ENCODE data around the gene CNOT9. TPM values are rescaled to one million over a fixed set of nuclear protein-coding genes. Genes with fewer than 3 reads are reported as not detected.
"Not testable (repeated sequence)": the region's sequence is repeated elsewhere in the genome, so short reads cannot be mapped to it uniquely, and the experiment has no call there.

CNOT9 gene
- total RNA-seq, 1 experiment from 2014 or later, result 45.8 TPM

DNA sequence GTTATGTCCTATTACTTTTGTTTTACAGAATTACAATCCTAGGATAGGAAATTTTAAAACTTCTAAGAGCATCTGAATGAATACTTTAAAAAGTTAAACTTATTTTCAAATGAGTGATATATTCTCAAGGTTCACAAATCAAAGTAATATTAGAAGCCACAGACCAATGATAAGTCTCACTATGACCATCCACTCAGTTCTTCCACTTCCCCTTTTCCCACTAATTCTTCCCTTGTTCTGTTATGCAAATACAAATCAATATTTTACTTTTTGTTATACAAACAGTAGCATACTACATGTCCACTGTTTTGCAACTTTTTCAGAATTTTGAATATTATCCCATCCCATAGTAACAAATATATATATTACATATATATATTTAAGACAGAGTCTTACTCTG lies 20.7 kb upstream of the CNOT9 start:
- intact Hi-C loops (cut with micrococcal nuclease; ENCODE audit: unreplicated experiment), result no loop called here
- ChIA-PET CTCF (no interaction called here), POLR2A (ENCODE audit: unreplicated experiment) (no interaction called here)
- no peaks in the 10 kb centered on the region for H3K79me2 ChIP-seq (ENCODE audit: low read depth)
- H3K27ac ChIP-seq, result no peak overlapping the region
- no peak for TF ChIP-seq EZH2 (IDR thresholded peaks at IDR 0.05; ENCODE audit: low read depth)
- TF ChIP-seq, protein P1, sequence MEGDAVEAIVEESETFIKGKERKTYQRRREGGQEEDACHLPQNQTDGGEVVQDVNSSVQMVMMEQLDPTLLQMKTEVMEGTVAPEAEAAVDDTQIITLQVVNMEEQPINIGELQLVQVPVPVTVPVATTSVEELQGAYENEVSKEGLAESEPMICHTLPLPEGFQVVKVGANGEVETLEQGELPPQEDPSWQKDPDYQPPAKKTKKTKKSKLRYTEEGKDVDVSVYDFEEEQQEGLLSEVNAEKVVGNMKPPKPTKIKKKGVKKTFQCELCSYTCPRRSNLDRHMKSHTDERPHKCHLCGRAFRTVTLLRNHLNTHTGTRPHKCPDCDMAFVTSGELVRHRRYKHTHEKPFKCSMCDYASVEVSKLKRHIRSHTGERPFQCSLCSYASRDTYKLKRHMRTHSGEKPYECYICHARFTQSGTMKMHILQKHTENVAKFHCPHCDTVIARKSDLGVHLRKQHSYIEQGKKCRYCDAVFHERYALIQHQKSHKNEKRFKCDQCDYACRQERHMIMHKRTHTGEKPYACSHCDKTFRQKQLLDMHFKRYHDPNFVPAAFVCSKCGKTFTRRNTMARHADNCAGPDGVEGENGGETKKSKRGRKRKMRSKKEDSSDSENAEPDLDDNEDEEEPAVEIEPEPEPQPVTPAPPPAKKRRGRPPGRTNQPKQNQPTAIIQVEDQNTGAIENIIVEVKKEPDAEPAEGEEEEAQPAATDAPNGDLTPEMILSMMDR (conservative IDR thresholded peaks at IDR 0.05), result no peak
- no peak overlapping the region for H3K4me2 ChIP-seq
- no peak overlapping the region for H3K4me3 ChIP-seq
- H2AFZ ChIP-seq, result no peak overlapping the region
- no peaks in the 10 kb centered on the region for H3K4me1 ChIP-seq (replicated peaks; ENCODE audit: insufficient read depth)
- H3K9me3 ChIP-seq (ENCODE audit: insufficient read depth, low read depth), result no peaks in the 10 kb centered on the region
- no TSS peak for BruUV-seq (replicated peaks)
- H4K20me1 ChIP-seq (ENCODE audit: insufficient read depth), result no peaks in the 10 kb centered on the region
- 0 out of 2 replicates have a peak, but pooled peaks cover 18% of the 10 kb centered on the region for H3F3A ChIP-seq (ENCODE audit: insufficient read depth, low read depth)
- no peak for DNase-seq
- H3K9me2 ChIP-seq (ENCODE audit: insufficient read depth), result no peaks in the 10 kb centered on the region
- H3K27me3 ChIP-seq (ENCODE audit: insufficient read depth, low read depth), result no peaks in the 10 kb centered on the region
- H3K36me3 ChIP-seq (ENCODE audit: low read depth), result peaks cover 42% of the 10 kb centered on the region

DNA sequence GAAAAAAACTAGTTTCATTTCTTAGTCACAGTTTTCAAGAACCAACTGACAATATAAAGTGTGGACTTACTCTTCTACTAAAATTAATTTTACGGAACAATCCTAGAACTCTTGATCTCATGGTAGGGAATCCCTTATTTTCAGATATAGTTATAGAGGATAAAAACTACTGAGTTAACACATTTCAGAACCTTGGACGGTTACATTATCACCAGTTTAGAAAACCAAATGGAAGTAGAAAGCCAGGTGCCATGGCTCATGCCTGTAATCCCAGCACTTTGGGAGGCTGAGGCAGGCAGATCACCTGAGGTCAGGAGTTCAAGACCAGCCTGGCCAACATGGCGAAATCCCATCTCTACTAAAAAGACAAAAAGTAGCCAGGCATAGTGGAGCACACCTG lies 14.4 kb upstream of the CNOT9 start:
- BruUV-seq (replicated peaks); CTCF ChIA-PET; POLR2A ChIA-PET (ENCODE audit: unreplicated experiment): not testable (repeated sequence)

DNA sequence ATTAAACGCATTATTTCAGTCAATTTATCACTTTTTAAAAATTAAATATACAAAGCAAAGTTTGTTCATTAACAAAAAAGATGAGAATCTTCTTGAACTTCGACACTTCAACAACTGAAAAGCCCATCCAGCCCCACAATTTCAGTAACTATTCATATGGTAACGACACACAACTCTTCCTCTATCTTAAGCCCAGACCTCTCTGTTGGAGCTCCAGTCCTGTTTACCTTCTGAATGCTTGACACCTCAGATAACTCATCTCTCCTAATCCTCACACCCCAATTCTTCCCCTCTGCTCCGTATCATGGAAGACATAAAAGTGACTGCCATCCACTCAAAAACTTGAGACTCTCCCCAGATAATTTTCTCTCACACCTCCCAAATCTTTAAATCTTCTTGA lies 13.1 kb upstream of the CNOT9 start:
- no peaks in the 10 kb centered on the region for H3K4me1 ChIP-seq (replicated peaks; ENCODE audit: insufficient read depth)
- H3K9me3 ChIP-seq (ENCODE audit: insufficient read depth, low read depth), result no peaks in the 10 kb centered on the region
- no peak overlapping the region for H3K4me3 ChIP-seq
- DNase-seq, result no peak
- H3K4me2 ChIP-seq, result no peak overlapping the region
- no peaks in the 10 kb centered on the region for H3K79me2 ChIP-seq (ENCODE audit: low read depth)
- ChIA-PET CTCF (no interaction called here), POLR2A (ENCODE audit: unreplicated experiment) (no interaction called here)
- no peaks in the 10 kb centered on the region for H4K20me1 ChIP-seq (ENCODE audit: insufficient read depth)
- H3K9me2 ChIP-seq (ENCODE audit: insufficient read depth), result no peaks in the 10 kb centered on the region
- H3K27me3 ChIP-seq (ENCODE audit: insufficient read depth, low read depth), result no peaks in the 10 kb centered on the region
- peaks cover 43% of the 10 kb centered on the region for H3K36me3 ChIP-seq (ENCODE audit: low read depth)
- no peak for TF ChIP-seq EZH2 (IDR thresholded peaks at IDR 0.05; ENCODE audit: low read depth)
- TF ChIP-seq, protein P1 (conservative IDR thresholded peaks at IDR 0.05), result no peak
- intact Hi-C loops (cut with micrococcal nuclease; ENCODE audit: unreplicated experiment), result no loop called here
- no peak overlapping the region for H2AFZ ChIP-seq
- H3F3A ChIP-seq (ENCODE audit: insufficient read depth, low read depth), result peaks cover 31% of the 10 kb centered on the region; the same call in 1 of the 2 replicates
- H3K27ac ChIP-seq, result no peak overlapping the region
- BruUV-seq (replicated peaks), result no TSS peak

More for the DNA sequence above, 14.4 kb upstream of the CNOT9 start:
- H3K36me3 ChIP-seq (ENCODE audit: low read depth), result peaks cover 42% of the 10 kb centered on the region
- H2AFZ ChIP-seq; H4K20me1 ChIP-seq (ENCODE audit: insufficient read depth); H3K4me1 ChIP-seq (replicated peaks; ENCODE audit: insufficient read depth); H3K9me3 ChIP-seq (ENCODE audit: insufficient read depth, low read depth); H3K9me2 ChIP-seq (ENCODE audit: insufficient read depth); H3K4me3 ChIP-seq; H3K27ac ChIP-seq; H3K79me2 ChIP-seq (ENCODE audit: low read depth); H3K4me2 ChIP-seq; H3K27me3 ChIP-seq (ENCODE audit: insufficient read depth, low read depth); intact Hi-C loops (cut with micrococcal nuclease; ENCODE audit: unreplicated experiment); DNase-seq: not testable (repeated sequence)
- peaks cover 30% of the 10 kb centered on the region; the same call in 1 of the 2 replicates for H3F3A ChIP-seq (ENCODE audit: insufficient read depth, low read depth)

DNA sequence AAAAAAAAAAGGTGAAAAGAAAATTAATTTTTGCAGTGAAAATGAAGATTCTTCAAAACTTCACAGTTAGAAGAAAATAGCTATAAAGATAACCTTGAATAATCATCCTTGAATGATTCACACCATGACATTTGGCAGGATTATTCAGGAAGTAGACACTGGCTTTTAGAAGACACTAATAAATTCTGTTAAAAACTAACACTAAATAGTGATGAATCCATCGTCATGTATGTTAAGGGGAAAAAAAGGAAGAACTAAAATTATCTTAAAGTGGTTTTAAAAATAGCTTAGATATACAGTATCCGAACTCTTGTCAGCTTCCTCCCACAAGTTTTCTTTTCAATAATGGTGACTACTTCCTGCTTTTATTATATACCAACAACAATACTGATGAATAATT lies 10.7 kb upstream of the CNOT9 start:
- TF ChIP-seq, protein P1 (conservative IDR thresholded peaks at IDR 0.05), result no peak
- TF ChIP-seq EZH2 (IDR thresholded peaks at IDR 0.05; ENCODE audit: low read depth), result no peak
- H4K20me1 ChIP-seq (ENCODE audit: insufficient read depth), result no peaks in the 10 kb centered on the region
- intact Hi-C loops (cut with micrococcal nuclease; ENCODE audit: unreplicated experiment), result no loop called here
- H3K79me2 ChIP-seq (ENCODE audit: low read depth), result no peaks in the 10 kb centered on the region
- DNase-seq, result no peak
- H3K4me1 ChIP-seq (replicated peaks; ENCODE audit: insufficient read depth), result no peaks in the 10 kb centered on the region
- peaks cover 14% of the 10 kb centered on the region; the same call in 1 of the 2 replicates for H3F3A ChIP-seq (ENCODE audit: insufficient read depth, low read depth)
- no peak overlapping the region for H3K4me2 ChIP-seq
- no peak overlapping the region for H2AFZ ChIP-seq
- no TSS peak for BruUV-seq (replicated peaks)
- no peaks in the 10 kb centered on the region for H3K9me2 ChIP-seq (ENCODE audit: insufficient read depth)
- ChIA-PET POLR2A (ENCODE audit: unreplicated experiment) (interaction anchor here (0.6 to 0.7 kb wide), 2 partner anchors 36 to 102 kb away, joined by 3 to 4 read pairs; no protein-coding TSS in a partner anchor), CTCF (interaction anchor here (0.6 kb wide), 1 partner anchor 25 kb away, joined by 6 read pairs; no protein-coding TSS in a partner anchor)
- no peaks in the 10 kb centered on the region for H3K9me3 ChIP-seq (ENCODE audit: insufficient read depth, low read depth)
- H3K27me3 ChIP-seq (ENCODE audit: insufficient read depth, low read depth), result no peaks in the 10 kb centered on the region
- no peak overlapping the region for H3K4me3 ChIP-seq
- peaks cover 24% of the 10 kb centered on the region; the same call in 1 of the 2 replicates for H3K36me3 ChIP-seq (ENCODE audit: low read depth)
- H3K27ac ChIP-seq, result no peak overlapping the region

Measured in PC-9 (cell line).